Parathyroid adenoma (tissue), 2 donors: ENCODE measurements around the gene APBA2.

ENCODE experiments used
- H2AFZ ChIP-seq: fragments of 300-600 bp; sonication (generic); one replicate; pipeline ENCODE4 v1.7.0; 2017; ENCODE audit warnings: antibody characterized with exemption, mild to moderate bottlenecking
- H3K27ac ChIP-seq: fragments of 300-600 bp; sonication (generic); one replicate; pipeline ENCODE4 v1.7.0; 2017
- H3K27me3 ChIP-seq: fragments of 300-600 bp; sonication (generic); one replicate; pipeline ENCODE4 v1.7.0; 2017; ENCODE audit warnings: low read length; ENCODE audit not compliant: control insufficient read depth, insufficient read depth
- H3K36me3 ChIP-seq: fragments of 300-600 bp; sonication (generic); one replicate; pipeline ENCODE4 v1.7.0; 2017; ENCODE audit warnings: low read length; ENCODE audit not compliant: control insufficient read depth, insufficient read depth
- H3K4me1 ChIP-seq: fragments of 300-600 bp; sonication (generic); one replicate; pipeline ENCODE4 v1.7.0; 2017; ENCODE audit warnings: control low read depth
- H3K4me2 ChIP-seq: fragments of 300-600 bp; sonication (generic); one replicate; pipeline ENCODE4 v1.7.0; 2017; ENCODE audit warnings: low read length
- H3K4me3 ChIP-seq: fragments of 300-600 bp; sonication (generic); one replicate; pipeline ENCODE4 v1.7.0; 2017; ENCODE audit warnings: low read depth, low read length
- H3K79me2 ChIP-seq: fragments of 300-600 bp; sonication (generic); one replicate; pipeline ENCODE4 v1.7.0; 2017; ENCODE audit warnings: control low read depth
- H3K9ac ChIP-seq: fragments of 300-600 bp; sonication (generic); one replicate; pipeline ENCODE4 v1.7.0; 2017; ENCODE audit warnings: mild to moderate bottlenecking
- H3K9me3 ChIP-seq: fragments of 300-600 bp; sonication (generic); one replicate; pipeline ENCODE4 v1.7.0; 2017; ENCODE audit warnings: low read length; ENCODE audit not compliant: control insufficient read depth
- CTCF ChIP-seq: fragments of 300-600 bp; sonication (generic); IDR thresholded peaks from one replicate; pipeline ENCODE4 v1.7.0; 2017; ENCODE audit warnings: antibody characterized with exemption, mild to moderate bottlenecking
- donor health status: primary hyperparathyroidism.

Gene APBA2

GRCh38 chr15:29130951-29131839 lies 245.4 kb downstream of the APBA2 start:
- Histone ChIP-seq H3K36me3 (no peaks in the 10 kb centered on the region), H3K4me2 (no peak overlapping the region), H3K79me2 (no peaks in the 10 kb centered on the region), H3K9me3 (no peaks in the 10 kb centered on the region), H3K27ac (no peak overlapping the region), H3K4me1 (no peaks in the 10 kb centered on the region), H2AFZ (no peak overlapping the region), H3K9ac (no peak overlapping the region), H3K27me3 (no peaks in the 10 kb centered on the region), H3K4me3 (no peak overlapping the region)
- TF ChIP-seq CTCF: no peak

- TF ChIP-seq CTCF: no peak
- H2AFZ ChIP-seq: no peak overlapping the region
- H3K4me2 ChIP-seq: no peak overlapping the region
- H3K4me1 ChIP-seq: no peaks in the 10 kb centered on the region
- no peaks in the 10 kb centered on the region for H3K27me3 ChIP-seq
- H3K9ac ChIP-seq: no peak overlapping the region
- no peak overlapping the region for H3K4me3 ChIP-seq
- no peaks in the 10 kb centered on the region for H3K9me3 ChIP-seq
- no peaks in the 10 kb centered on the region for H3K36me3 ChIP-seq
- H3K79me2 ChIP-seq: no peaks in the 10 kb centered on the region
- H3K27ac ChIP-seq: no peak overlapping the region
Measured at GRCh38 chr15:29131840-29132420, 246.2 kb downstream of the APBA2 start.

GRCh38 chr15:29132735-29133181 lies 247.0 kb downstream of the APBA2 start:
- no peak overlapping the region for H3K4me3 ChIP-seq

GRCh38 chr15:29133321-29133720 lies 247.5 kb downstream of the APBA2 start:
- Histone ChIP-seq H3K4me2 (no peak overlapping the region), H3K4me1 (no peaks in the 10 kb centered on the region), H3K27me3 (no peaks in the 10 kb centered on the region), H3K4me3 (no peak overlapping the region), H3K9ac (no peak overlapping the region), H3K27ac (no peak overlapping the region), H2AFZ (no peak overlapping the region), H3K79me2 (no peaks in the 10 kb centered on the region), H3K36me3 (no peaks in the 10 kb centered on the region), H3K9me3 (no peaks in the 10 kb centered on the region)
- TF ChIP-seq CTCF: no peak

More at GRCh38 chr15:29132735-29133181, 247.0 kb downstream of the APBA2 start:
- TF ChIP-seq CTCF: no peak
- no peak overlapping the region for H2AFZ ChIP-seq
- no peaks in the 10 kb centered on the region for H3K27me3 ChIP-seq
- H3K79me2 ChIP-seq: no peaks in the 10 kb centered on the region
- no peak overlapping the region for H3K9ac ChIP-seq
- H3K4me2 ChIP-seq: no peak overlapping the region
- H3K27ac ChIP-seq: no peak overlapping the region
- H3K4me1 ChIP-seq: no peaks in the 10 kb centered on the region
- no peaks in the 10 kb centered on the region for H3K36me3 ChIP-seq
- H3K9me3 ChIP-seq: no peaks in the 10 kb centered on the region
